GM12801 (cell line): ENCODE results near the gene NFASC.

Experiments used
- TF ChIP-seq, protein P1 (sequence below): IDR thresholded peaks from one replicate; pipeline ENCODE4 v1.5.1; 2011; ENCODE audit warnings: control low read depth; ENCODE audit not compliant: insufficient read length; ENCODE audit errors: extremely low read depth

The NFASC gene

DNA sequence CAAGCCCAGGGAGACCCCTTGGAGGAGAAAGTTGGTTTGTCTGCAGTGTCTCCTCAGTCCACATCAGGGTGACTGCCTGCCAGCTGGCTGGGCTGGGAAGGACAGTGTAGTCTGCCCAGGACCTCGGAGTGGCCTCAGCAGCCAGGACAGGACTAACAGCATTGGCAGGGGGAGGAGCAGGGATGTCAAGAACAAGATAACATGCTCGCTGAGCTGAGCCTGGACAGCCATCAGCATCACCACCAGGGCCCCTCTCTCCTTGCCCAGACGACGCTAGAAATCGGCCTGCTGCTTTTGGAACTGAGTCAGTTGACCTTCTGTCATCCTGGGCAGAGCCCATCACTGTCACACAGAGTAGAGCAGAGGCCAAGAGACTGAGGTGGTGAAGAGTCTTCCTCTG lies 88.7 kb downstream of the NFASC start:
- TF ChIP-seq, protein P1, sequence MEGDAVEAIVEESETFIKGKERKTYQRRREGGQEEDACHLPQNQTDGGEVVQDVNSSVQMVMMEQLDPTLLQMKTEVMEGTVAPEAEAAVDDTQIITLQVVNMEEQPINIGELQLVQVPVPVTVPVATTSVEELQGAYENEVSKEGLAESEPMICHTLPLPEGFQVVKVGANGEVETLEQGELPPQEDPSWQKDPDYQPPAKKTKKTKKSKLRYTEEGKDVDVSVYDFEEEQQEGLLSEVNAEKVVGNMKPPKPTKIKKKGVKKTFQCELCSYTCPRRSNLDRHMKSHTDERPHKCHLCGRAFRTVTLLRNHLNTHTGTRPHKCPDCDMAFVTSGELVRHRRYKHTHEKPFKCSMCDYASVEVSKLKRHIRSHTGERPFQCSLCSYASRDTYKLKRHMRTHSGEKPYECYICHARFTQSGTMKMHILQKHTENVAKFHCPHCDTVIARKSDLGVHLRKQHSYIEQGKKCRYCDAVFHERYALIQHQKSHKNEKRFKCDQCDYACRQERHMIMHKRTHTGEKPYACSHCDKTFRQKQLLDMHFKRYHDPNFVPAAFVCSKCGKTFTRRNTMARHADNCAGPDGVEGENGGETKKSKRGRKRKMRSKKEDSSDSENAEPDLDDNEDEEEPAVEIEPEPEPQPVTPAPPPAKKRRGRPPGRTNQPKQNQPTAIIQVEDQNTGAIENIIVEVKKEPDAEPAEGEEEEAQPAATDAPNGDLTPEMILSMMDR = no peak

GRCh38 chr1:204959836-204960235 lies 89.2 kb downstream of the NFASC start:
- TF ChIP-seq, protein P1 = no peak

DNA sequence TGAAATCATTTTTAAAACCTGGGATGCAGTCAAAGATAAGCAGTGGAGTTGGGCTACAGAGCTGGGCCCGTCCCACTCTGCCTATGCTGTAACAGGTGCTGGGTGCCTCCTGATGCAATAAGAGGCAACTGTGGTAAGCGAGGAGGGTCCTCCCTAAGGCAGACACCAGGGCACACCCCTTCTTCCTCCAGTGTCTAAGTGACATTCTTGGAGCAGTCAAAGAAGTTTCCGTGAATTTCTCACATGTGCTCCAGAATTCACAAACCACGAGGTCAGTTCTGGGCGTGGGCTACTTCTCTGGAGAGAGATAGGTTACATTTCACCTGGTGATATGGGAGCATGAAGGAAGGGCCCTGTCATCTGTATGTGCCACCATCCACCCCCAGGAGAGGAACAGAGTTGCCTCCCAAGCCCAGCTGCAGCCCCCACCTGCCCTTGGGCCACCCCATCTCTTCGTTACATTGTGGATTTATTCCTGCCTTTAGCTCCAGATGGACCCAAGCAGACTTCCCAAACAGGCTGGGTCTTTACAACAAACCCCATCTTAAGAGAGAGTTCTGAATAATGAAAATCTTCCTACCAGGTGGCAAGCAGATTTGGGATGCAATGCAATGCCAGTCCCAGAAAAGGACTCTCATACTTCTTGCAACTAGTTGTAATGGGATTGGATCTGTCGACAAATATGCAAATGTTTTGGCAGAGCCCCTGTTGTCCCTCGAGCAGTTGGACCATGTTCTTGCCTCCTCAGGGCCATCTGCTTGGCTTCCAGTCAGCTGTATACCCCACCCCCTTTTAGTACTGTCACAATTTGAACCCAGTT lies 89.9 kb downstream of the NFASC start:
- TF ChIP-seq, protein P1 = no peak

DNA sequence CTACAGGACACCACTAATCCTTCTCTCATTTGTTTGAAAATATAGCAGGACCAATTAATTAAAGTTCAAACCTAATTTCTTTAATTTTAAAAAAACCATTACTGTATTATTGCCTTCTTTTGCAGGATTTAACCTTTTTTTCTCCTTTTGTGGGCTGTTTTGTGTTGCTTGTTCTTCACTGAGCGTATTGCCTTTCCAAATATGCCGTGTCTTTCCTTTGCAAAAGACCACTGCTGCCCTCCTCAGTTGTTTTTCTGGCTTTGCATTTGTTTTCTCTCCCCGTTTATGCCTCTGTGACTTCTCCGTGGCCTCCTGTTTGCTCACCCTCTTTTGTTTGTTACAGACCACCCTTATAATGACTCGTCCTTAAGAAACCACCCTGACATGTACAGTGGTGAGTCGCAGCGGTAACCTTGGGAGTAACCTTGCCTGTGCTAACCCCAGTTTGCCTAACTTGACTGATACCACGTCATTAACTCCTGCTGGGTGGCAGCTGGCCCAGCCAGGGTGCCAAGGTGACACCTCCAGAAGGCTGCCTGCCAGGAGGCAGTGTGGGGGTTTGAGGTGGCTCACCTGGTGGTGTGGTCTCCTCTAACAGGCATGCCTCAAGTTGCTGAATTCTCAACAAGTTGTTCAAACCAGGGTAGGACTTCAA lies 91.2 kb downstream of the NFASC start:
- TF ChIP-seq, protein P1 = no peak

DNA sequence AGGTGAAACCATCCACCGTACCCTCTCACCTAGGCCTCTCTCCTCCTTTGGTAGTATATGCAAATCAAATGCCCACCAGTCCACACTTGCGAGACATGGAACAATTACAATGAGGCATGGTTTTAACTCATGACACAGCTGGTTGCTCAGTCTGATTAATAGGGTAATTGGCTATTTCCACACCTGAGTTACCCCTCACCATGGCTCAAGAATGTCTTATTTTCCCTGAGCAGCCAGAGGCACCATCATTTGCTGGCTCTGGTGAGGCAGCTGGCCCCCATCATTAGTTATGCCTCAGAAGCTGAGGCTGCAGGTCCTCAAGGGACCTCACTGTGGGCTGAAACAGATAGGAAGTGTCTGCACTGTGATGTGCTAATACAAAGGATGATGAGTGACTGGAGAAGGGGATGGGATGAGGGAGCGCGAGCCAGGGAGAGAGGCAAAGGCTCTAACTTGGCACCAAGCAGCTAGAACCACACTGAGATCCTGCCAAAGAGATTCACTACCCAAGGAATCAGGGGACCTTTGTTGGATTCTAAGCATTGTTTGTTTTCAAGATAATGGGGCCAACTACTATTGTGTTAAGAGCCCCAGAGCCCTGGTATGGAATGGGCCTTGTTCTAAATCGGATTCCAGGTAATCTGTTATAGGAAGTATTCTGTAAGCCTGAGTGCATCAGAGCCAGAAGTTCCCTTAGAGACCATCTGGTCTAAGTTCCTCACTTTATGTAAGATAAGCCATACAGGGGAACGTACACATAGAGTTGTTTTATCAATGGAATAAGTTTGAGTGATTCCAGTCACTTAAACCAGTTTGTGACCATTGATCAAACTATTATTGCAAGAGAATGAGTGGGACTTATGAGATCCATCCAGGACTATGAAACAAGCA lies 92.3 kb downstream of the NFASC start:
- TF ChIP-seq, protein P1 = no peak

DNA sequence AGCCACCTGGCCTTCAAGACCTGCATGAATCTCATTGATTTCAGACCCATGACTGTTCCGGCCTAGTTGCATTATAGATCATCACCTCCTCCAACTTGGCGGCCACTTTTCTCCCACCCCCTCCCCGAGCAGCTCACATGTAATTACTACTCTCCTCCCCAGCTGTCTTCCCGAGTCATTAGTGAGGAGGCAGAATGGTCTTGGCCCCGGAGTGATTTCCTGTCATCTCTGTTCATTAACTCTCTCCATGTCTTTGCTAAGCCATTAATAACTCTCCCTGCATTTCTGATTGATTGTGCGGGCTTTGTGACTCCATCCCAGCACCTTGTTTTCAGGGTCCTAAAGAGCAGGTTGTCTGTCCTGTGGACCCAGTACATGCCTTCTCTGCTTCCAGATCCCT lies 96.8 kb downstream of the NFASC start:
- TF ChIP-seq, protein P1 = no peak

- TF ChIP-seq, protein P1 = no peak
Observed at GRCh38 chr1:204968135-204968534, 97.5 kb downstream of the NFASC start.
